ENCODE results near the gene FGFRL1. TPM values are rescaled to one million over a fixed set of nuclear protein-coding genes. Genes with fewer than 3 reads are reported as not detected.

FGFRL1 gene
- total RNA-seq, 1 donor from 2014 or later, result 43.6 TPM

DNA sequence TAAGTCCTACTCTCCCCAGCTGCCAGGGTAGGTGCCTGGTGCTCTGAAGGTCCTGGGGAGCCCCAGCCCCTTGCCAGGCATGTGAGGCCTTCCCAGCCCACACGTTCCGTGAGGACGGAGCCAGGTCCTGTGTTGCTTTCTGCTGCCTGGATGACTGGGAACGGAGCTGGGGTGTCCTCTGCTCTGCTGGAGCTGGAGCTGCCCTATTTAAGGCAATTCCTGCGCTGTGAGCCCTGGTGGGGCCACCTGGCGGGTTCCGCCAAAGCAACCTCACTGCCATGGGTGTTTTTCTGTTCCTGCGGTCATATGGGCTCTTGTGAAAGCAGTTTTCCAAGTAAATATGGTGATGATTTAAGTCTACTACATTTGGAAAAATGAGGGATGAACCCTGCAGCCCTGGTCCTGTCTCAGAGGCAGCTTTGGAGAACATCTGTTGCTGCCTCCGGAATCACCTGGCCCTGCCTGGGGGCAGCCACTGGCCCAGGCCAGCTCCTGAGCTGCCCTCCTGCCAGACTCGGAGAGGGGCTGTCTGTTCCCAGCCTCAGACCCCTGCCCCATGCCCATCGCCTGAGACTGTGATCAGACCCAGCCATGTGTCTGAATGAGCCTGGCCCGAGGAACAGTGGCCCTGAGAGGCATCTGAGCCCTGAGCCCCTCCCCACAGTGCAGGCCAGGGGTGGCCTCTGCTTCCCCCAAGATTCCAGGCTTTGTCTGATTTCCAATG is 33.2 kb downstream of the FGFRL1 start:
- no peak overlapping the region for H3K4me3 ChIP-seq (ENCODE audit: low read depth, low read length)
- no peak for DNase-seq (ENCODE audit: low read depth)
- TF ChIP-seq CTCF (conservative IDR thresholded peaks at IDR 0.05; ENCODE audit: low read depth, low read length), result no peak

DNA sequence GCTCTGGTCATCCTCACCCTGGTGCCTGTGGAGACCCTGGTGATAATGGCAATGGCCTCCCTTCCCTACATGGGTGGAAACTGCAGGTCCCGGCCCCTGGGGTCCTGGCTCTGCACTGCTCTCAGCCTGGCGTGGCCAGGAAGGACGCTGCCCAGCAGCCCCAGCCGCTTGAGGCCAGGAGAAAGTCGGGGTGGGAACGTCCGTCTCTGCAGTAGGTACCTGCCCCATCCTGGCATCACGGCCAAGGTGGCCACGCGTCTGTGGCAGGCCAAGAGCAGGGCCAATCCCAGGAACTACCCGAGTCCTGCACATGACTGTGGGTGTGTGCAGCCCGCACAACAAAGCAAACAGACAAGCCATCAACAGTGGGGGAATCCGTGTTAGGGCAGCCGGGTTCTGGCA is 33.8 kb downstream of the FGFRL1 start:
- no peak for TF ChIP-seq CTCF (conservative IDR thresholded peaks at IDR 0.05; ENCODE audit: low read depth, low read length)
- peak overlapping the region; percentile 7 for H3K4me3 ChIP-seq (ENCODE audit: low read depth, low read length)

DNA sequence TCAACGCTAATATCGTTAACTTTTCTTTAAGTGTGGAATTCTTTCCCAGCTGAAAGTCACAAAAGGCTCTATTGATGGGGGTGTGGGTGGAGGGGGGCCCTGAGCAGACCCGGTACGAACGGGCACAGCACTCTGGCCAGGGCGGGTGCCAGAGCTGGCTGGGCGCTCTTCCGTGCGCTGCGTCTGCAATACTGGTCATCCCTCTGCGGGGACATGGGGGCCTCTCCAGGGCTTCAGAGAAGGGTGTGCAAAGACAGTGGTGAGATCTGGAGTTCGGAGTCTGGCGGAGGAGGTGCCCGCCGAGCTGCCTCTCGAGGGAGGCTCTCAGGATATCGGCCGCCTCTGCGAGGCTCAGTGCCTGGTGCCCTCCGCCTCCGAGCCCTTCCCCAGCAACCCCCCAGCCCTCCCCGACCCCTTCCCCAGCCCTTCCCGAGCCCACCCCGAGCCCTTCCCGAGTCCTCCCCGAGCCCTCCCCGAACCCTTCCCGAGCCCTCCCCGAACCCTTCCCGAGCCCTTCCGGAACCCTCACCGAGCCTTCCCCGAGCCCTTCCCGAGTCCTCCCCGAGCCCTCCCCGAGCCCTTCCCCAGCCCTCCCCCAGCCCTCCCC is 34.3 kb downstream of the FGFRL1 start:
- H3K4me3 ChIP-seq (ENCODE audit: low read depth, low read length), result peak overlapping the region; percentile 7
- no peak for TF ChIP-seq CTCF (conservative IDR thresholded peaks at IDR 0.05; ENCODE audit: low read depth, low read length)
- no peak for DNase-seq (ENCODE audit: low read depth)

More for the DNA sequence above, 33.8 kb downstream of the FGFRL1 start:
- DNase-seq (ENCODE audit: low read depth), result no peak

- DNase-seq (ENCODE audit: low read depth), result peak; percentile 19
- peak overlapping the region; percentile 38 for H3K4me3 ChIP-seq (ENCODE audit: low read depth, low read length)
Measured at GRCh38 chr4:1046581-1047011, 35.2 kb downstream of the FGFRL1 start.

- no peak for TF ChIP-seq CTCF (conservative IDR thresholded peaks at IDR 0.05; ENCODE audit: low read depth, low read length)
- no peak for DNase-seq (ENCODE audit: low read depth)
- H3K4me3 ChIP-seq (ENCODE audit: low read depth, low read length), result peak overlapping the region; percentile 38
Measured at GRCh38 chr4:1047106-1047975, 35.9 kb downstream of the FGFRL1 start.

- DNase-seq (ENCODE audit: low read depth), result no peak
- no peak for TF ChIP-seq CTCF (conservative IDR thresholded peaks at IDR 0.05; ENCODE audit: low read depth, low read length)
- H3K4me3 ChIP-seq (ENCODE audit: low read depth, low read length), result no peak overlapping the region
Measured at GRCh38 chr4:1047976-1048772, 36.7 kb downstream of the FGFRL1 start.
